Muscle of arm (tissue), 12 donors: ENCODE data around the gene LBHD2. TPM values are rescaled to one million over a fixed set of nuclear protein-coding genes. Genes with fewer than 3 reads are reported as not detected.

Experiments
- DNase-seq: peaks from one replicate; pipeline ENCODE4 v3.0.0-alpha.2; 2013
- polyA plus RNA-seq, 12 donors: library from polyadenylated mRNA; unstranded; fragments of 120-200 nt; gene quantifications; one replicate each; pipeline ENCODE4 v1.2.1, GENCODE V29; 2013; ENCODE audit not compliant: insufficient read length in 12 of 12

The LBHD2 gene
- polyA plus RNA-seq, 12 donors, result 0.23 to 0.39 TPM; not detected in 10

GRCh38 chr14:103067231-103067954 is 16.6 kb upstream of the LBHD2 start:
- DNase-seq, result no peak

DNA sequence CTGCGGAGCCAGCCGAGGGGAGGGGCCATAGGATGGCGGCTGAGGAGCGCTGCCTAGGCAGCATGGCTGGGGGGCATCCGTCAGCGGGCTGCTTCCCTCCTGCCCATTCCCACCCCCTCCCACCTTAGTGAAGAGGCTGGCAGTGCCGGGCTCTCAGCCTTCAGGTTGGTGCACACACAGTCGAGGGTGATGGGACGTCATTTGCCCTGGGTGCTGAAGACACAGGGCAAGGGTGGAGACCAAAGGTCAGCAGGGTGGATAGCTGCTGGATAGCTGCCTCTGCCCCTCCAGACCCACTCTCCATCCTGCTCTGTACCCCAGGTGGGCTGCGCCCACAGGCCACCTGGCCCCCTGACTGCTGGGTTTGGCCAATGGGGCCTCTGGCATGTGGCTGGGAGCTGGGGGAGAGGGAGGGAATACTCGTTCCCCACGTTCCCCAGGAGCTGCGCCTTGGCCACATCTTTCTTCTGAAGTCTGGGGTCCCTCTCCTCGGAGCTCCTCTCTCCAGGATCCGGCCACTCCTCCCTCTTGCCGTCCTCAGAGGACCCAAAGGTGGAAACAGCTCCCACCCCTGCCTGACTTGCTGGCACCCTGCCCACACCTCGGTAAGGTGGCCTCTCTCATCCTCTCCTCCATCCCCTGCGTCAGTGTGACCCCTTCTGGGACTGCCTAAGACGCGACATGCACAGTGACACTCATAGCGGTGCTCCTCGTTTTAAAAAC is 15.5 kb upstream of the LBHD2 start:
- DNase-seq, result no peak

DNA sequence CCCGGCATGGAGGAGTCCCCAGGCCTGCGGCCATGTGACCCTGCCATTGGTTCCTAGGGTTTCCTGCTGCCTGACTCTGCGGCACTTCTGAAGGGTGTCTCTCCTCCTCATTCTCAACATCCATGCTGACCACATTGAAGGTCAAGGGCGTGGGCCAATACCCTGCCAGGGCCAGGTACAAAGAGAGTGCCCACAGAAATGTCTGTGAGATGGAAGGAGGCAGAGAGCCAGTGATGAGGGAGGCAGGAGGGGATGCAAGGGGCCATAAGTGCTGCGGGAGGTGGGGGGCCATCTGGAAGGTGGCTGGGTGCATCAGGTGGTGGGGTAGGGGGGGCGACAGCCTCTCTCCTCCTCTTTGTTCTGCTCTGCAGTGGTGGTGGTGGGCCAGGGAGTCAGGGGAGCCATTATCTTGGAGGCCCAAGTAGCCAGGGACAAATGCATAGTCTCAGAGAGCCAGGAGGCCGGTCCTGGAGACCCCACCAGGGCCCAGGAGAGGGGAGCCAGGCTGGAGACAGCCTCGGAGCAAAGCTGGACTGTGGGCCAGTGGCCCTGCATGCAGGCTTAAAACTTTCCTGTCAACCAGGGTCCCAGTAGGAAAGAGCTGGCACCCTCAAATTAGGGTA is 13.6 kb upstream of the LBHD2 start:
- DNase-seq, result no peak

- no peak for DNase-seq
Observed at GRCh38 chr14:103070971-103071542, 13.0 kb upstream of the LBHD2 start.

GRCh38 chr14:103071544-103072251 is 12.3 kb upstream of the LBHD2 start:
- no peak for DNase-seq

DNA sequence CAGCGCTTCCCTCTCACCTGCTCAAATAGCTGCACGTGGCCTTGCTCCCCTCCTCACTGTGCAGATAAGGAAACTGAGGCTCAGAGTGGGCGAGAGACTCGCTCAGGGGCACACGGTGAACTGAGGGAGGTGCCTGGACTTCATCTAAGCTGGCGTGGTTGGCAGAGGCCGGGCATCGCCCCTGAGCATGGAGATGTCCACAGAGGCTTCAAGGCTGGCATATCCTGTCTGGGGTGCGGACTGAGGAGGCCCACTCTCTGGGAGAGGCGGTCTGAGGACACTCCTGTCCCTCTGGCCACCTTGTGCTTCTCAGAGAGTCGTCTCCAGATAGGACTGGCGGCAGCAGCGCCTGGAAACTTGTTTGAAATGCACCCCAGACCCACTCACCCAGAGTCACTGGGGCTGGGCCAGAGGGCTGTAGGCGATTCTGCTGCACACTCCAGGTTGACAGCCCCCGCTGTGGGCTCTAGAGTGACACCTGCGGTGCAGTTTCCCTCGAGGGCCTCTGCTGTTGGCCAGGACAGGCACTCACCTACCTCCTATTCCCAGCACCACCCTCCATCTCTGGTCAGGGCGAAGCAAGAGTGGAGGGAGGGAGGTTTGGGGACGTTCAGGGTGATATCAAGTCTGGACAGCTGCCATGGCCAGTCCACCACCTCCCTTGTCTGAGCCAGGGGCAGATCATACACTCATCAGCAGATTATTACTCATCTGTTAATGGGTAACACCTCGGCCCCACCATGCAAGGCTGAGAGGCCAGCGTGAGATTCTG is 11.2 kb upstream of the LBHD2 start:
- no peak for DNase-seq

DNA sequence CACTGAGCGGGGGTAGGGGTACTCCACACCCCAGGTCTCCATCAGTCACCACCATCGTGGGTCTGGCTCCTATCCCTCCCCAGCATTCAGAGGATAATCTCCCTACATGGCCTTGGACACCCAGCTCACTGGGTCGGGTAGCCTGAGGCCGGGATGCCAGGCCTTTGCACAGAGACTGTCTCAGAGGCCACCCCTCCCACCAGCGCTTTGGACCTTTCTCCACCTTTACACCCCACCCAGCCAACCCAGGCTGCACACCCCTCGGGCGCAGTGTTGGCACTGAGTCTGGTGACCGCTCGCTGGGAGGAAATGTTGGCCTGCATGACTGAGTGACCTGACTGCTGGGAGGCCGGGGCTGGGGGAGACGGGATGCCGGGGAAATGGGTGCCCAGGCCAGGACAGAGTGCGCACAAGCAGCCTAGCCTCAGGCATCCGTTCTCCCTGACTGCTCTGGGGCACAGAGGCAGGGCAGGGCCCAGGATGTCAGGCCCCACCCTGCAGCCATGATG is 10.6 kb upstream of the LBHD2 start:
- DNase-seq, result no peak

- no peak for DNase-seq
Observed at GRCh38 chr14:103073876-103074728, 9.9 kb upstream of the LBHD2 start.

GRCh38 chr14:103074729-103075367 is 9.2 kb upstream of the LBHD2 start:
- no peak for DNase-seq

GRCh38 chr14:103078420-103078749 is 5.6 kb upstream of the LBHD2 start:
- DNase-seq, result peak; percentile 77

DNA sequence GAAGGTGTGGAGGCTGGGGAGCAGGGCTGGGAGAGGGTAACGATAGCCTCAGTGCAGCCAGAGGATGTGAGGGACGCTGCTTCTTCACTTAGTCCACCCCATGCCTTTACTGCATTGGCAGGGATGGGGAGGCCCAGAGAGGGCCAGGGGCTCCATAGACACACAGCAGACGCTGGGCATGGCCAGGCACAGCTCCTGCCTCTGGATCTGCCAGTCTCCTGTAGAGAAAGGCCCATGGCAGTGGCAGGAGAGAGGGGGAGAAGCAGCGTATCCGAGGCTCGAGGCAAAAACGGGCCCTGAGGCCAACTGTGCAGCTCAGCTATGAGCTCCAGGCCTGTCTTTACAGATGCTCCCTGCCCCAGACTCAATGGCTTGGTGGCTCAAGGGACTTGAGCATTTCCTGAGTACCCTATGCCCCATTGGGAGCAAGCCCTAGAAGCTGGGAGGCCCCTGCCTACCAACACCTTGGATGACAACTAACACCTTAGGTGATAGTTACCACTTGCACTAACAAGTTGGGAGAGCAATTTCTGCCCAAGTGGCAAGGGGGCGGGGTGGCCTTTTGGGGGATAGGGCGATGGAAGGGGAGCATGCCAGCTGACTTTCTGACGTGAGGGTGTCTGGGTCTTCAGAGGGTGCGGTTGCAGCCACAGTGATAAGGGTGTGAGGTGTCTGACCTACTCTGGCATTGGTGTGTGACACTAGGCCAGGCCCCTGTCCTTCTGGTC is 5.0 kb upstream of the LBHD2 start:
- no peak for DNase-seq

DNA sequence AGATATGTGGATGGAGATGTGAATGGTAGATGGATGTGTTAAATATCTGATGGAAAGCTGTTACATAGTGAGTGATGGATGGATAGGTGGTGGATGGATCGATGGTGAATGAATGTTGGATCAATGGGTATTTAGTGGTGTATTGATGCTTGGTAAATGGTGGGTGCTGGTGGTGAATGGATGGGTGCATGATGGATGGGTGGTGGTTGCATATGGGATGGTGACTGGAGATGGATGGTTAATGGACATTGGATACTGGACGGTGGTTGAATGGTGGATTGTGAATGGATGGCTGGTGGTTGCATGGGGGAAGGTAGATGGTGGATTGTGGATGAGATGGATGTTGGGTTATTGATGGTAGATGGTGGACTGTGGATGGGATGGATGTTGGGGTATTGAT is 2.1 kb upstream of the LBHD2 start:
- DNase-seq, result no peak

- DNase-seq, result no peak
Observed at GRCh38 chr14:103085106-103086091, 1.4 kb downstream of the LBHD2 start.

DNA sequence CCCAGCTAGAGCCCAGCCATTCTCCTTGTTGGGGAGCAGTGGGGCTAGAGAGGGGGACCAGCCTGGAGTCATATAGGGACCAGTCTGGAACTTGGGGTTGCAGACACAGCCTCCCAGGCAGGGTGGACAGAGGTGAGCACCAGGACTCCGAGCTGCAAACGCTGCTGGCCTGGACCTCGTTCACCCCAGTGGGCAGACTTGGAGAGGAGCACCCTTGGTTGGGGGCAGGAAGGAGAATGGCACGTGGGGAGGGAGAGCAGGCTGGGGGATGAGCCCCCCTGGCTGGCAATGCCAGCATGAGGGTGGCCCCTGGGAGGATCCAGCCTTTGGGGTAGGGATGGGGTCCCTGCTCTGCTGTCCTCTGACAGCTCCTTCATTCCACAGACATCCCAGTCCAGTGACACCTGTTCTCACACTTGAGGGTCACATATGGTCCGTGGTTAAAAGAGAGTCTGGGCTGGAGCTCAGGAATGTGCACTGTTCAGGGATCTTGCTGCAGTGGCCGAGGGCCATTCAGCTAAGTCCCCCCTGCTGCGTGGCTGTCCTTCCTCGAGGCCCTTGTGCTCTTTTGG is 2.8 kb downstream of the LBHD2 start:
- DNase-seq, result no peak

DNA sequence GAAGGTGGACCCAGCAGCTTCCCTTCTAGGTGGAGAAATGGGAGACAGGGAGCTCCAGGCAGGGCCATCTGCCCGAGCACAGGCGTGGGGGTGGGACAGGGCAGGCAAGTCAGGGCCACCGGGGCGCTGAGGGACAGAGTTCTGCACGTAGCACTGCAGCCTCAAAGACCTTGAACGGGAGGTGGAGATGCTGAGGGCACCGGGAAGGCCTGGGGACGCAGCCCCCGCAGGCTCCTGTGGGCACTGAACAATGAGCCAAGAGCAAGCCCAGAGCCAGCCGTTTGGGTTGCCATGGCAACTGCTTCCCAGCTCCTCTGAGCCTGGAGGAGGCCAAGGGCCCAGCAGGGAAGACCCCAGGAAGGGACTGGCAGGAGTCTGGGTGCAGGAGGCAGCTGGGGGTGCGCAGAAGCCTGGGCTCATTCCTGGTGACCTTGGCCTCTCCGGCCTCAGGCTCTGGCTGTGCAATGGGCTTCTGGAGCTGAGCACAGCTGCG is 3.4 kb downstream of the LBHD2 start:
- no peak for DNase-seq

DNA sequence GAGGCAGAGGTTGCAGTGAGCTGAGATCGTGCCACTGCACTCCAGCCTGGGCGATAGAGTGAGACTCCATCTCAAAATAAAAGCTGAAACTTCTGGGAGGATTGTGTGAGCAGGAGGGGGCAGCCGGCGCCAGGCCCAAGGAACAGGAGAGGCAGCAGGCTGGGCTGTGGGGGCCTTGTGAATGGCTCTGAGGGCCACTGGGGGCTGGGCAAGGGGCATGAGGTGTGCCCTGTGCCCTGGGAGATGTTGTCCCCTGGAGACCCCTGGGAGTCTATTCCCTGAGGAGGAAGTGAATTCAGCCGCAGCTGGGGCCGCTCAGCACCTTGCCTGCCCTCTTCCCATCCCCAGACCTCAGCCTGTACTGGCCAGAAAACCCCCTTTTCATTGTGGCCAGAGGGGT is 4.9 kb downstream of the LBHD2 start:
- DNase-seq, result no peak
